MCF 10A (cell line): ENCODE data around the gene SRCIN1. TPM values are rescaled to one million over a fixed set of nuclear protein-coding genes. Genes with fewer than 3 reads are reported as not detected.
A peak's percentile ranks its signal among the peaks of the same experiment; 100 is the strongest.

Experiments
- BruUV-seq: library from RNA; stranded (reverse); fragments of 400-500 nt; replicated peaks from 2 replicates; lab custom pipeline; 2021; lab: Mats Ljungman, UMichigan
- CTCF ChIA-PET: fragments of 300-600 bp; sonication (Branson Sonifier 250); formaldehyde crosslinking; extraction: SDS; loops from one replicate; lab custom pipeline; 2021; ENCODE audit warnings: antibody characterized with exemption, inconsistent platforms; lab: Yijun Ruan, JAX
- POLR2A ChIA-PET: fragments of 300-600, 350-650 bp; sonication (Branson Sonifier 250); formaldehyde crosslinking; extraction: SDS; loops from one replicate; lab custom pipeline; 2020; ENCODE audit warnings: antibody characterized with exemption, inconsistent platforms; lab: Yijun Ruan, JAX
- DNase-seq: peaks from one replicate; pipeline ENCODE4 v3.0.0-alpha.2; 2018; ENCODE audit not compliant: unreplicated experiment
- H3K27ac Mint-ChIP-seq: one replicate; pipeline ENCODE4 v1.8.0; 2022; ENCODE audit warnings: mild to moderate bottlenecking, low read depth, mixed read lengths; ENCODE audit not compliant: unreplicated experiment
- H3K27me3 Mint-ChIP-seq: one replicate; pipeline ENCODE4 v1.8.0; 2022; ENCODE audit warnings: mixed read lengths; ENCODE audit not compliant: insufficient read depth, unreplicated experiment
- H3K36me3 Mint-ChIP-seq: one replicate; pipeline ENCODE4 v1.8.0; 2022; ENCODE audit warnings: mild to moderate bottlenecking, moderate library complexity, mixed read lengths; ENCODE audit not compliant: insufficient read depth, unreplicated experiment
- H3K4me1 Mint-ChIP-seq: one replicate; pipeline ENCODE4 v1.8.0; 2022; ENCODE audit warnings: mixed read lengths; ENCODE audit not compliant: insufficient read depth, unreplicated experiment
- H3K4me3 Mint-ChIP-seq: one replicate; pipeline ENCODE4 v1.8.0; 2022; ENCODE audit warnings: mild to moderate bottlenecking, moderate library complexity, mixed read lengths; ENCODE audit not compliant: unreplicated experiment
- H3K9me3 Mint-ChIP-seq: one replicate; pipeline ENCODE4 v1.8.0; 2022; ENCODE audit warnings: mixed read lengths; ENCODE audit not compliant: unreplicated experiment
- intact Hi-C: fragments of 100-400 bp; cut with micrococcal nuclease; formaldehyde crosslinking; loops from 2 replicates; pipeline ENCODE4 v1.14.1; 2022
- total RNA-seq: library from RNA; stranded (reverse); gene quantifications from 2 replicates; pipeline ENCODE4 v1.2.3, GENCODE V29; 2022
- TF ChIP-seq, protein P1 (sequence below): fragments of 200-600 bp; IDR thresholded peaks from one replicate; pipeline ENCODE4 v1.8.0; 2022; ENCODE audit warnings: antibody characterized with exemption, mild to moderate bottlenecking; ENCODE audit not compliant: unreplicated experiment

Gene SRCIN1
- total RNA-seq, 1 experiment from 2014 or later, result 5.7 TPM

DNA sequence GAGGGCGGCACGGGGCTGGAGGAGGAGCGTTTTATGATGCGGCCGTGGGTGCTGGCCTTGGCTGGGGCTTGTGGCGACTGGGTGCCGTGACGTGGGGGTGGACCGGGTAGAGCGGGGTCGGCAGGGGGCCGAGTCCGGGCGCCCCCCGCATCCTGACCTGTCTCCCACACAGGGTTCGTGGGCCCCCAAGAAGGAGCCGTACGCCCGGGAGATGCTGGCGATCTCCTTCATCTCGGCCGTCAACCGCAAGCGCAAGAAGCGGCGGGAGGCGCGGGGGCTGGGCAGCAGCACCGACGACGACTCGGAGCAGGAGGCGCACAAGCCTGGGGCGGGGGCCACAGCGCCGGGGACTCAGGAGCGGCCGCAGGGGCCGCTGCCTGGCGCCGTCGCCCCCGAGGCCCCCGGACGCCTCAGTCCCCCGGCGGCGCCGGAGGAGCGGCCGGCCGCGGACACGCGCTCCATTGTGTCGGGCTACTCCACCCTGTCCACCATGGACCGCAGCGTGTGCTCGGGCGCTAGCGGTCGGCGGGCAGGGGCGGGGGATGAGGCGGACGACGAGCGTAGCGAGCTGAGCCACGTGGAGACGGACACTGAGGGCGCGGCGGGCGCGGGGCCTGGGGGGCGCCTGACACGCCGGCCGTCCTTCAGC, 95.9 kb downstream of the SRCIN1 start:
- intact Hi-C loops, result no loop called here
- H3K9me3 Mint-ChIP-seq, result no peaks in the 10 kb centered on the region
- ChIA-PET CTCF (interaction anchor here (0.6 to 0.7 kb wide), 4 partner anchors 12 to 279 kb away, joined by 3 read pairs; no protein-coding TSS in a partner anchor), POLR2A (no interaction called here)
- H3K36me3 Mint-ChIP-seq, result peaks cover 6% of the 10 kb centered on the region
- TF ChIP-seq, protein P1, sequence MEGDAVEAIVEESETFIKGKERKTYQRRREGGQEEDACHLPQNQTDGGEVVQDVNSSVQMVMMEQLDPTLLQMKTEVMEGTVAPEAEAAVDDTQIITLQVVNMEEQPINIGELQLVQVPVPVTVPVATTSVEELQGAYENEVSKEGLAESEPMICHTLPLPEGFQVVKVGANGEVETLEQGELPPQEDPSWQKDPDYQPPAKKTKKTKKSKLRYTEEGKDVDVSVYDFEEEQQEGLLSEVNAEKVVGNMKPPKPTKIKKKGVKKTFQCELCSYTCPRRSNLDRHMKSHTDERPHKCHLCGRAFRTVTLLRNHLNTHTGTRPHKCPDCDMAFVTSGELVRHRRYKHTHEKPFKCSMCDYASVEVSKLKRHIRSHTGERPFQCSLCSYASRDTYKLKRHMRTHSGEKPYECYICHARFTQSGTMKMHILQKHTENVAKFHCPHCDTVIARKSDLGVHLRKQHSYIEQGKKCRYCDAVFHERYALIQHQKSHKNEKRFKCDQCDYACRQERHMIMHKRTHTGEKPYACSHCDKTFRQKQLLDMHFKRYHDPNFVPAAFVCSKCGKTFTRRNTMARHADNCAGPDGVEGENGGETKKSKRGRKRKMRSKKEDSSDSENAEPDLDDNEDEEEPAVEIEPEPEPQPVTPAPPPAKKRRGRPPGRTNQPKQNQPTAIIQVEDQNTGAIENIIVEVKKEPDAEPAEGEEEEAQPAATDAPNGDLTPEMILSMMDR, result no peak
- BruUV-seq, result no TSS peak
- peaks cover 7% of the 10 kb centered on the region for H3K4me1 Mint-ChIP-seq
- no peak overlapping the region for H3K27ac Mint-ChIP-seq
- H3K27me3 Mint-ChIP-seq, result peaks cover 9% of the 10 kb centered on the region
- H3K4me3 Mint-ChIP-seq, result no peak overlapping the region
- DNase-seq, result no peak

DNA sequence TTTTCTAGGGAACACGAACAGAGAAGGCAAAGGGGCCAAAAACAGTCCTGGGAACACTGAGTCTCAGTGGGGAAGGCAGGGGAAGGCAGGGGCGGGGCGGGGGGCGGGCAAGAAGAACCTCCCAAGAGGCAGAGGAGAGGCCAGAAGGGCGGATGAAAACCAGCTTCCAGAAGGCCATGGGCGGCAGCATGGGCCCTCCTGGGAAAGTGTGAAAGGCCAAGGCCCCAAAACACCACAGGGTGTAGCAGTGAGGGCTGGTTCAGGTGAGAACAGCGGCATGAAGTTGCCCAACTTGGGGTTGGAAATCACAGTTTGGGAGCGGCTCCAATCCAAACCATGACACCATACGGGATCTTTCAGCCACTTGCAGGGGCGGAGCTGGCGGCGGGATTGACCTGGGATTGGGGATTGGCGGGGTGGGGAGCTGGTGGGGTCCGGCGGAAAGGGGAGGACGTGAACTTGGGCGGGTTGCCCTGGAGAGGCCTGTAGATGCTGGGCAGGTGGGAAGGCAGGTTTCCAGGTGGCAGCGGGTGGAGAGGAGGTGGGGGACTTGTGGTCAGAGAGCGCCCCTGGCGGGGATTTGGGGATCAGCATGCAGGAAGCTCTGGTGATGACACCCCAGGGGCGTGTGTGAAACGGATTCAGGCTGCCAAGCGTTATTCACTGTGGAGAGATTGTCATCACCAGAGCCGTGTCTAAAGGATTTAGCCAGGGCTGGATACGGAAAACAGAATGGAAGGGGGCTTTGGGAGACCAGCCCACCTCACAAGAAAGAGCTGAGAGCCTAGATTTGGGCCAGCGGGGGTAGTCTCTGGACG, 96.6 kb downstream of the SRCIN1 start:
- TF ChIP-seq, protein P1, result peak; percentile 52
- no TSS peak for BruUV-seq
- peaks cover 9% of the 10 kb centered on the region for H3K27me3 Mint-ChIP-seq
- intact Hi-C loops, result no loop called here
- POLR2A ChIA-PET, result interaction anchor here (0.6 kb wide), 1 partner anchor 303 kb away, joined by 4 read pairs; no protein-coding TSS in a partner anchor
- CTCF ChIA-PET, result interaction anchor here (0.6 to 0.7 kb wide), 5 partner anchors 11 to 280 kb away, joined by 3 read pairs; no protein-coding TSS in a partner anchor
- H3K4me3 Mint-ChIP-seq, result no peak overlapping the region
- peaks cover 6% of the 10 kb centered on the region for H3K36me3 Mint-ChIP-seq
- H3K9me3 Mint-ChIP-seq, result no peaks in the 10 kb centered on the region
- DNase-seq, result peak; percentile 60
- peaks cover 7% of the 10 kb centered on the region for H3K4me1 Mint-ChIP-seq
- H3K27ac Mint-ChIP-seq, result no peak overlapping the region

DNA sequence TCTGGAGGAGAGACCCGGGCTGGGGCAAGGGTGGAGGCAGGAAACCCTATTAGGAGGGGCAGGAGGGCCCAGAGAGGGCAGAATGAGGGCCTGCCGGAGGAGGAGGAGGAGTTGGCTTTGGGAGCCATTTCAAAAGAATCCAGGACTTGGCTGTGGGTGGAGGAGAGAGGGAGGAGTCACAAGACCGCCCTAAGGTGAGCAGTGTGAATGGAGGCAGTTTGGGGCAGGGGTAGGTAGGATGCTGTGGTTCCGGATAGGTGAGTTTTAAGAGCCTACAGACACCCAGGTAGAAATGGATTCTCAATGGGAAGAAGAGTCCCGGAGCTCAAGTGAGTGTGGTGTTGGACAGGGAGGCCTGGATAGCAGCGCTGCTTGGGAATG, 97.2 kb downstream of the SRCIN1 start:
- intact Hi-C loops, result no loop called here

More for the DNA sequence above, 97.2 kb downstream of the SRCIN1 start:
- peaks cover 9% of the 10 kb centered on the region for H3K27me3 Mint-ChIP-seq
- CTCF ChIA-PET, result interaction anchor here (0.5 to 0.6 kb wide), 2 partner anchors 69 to 222 kb away, joined by 3 read pairs; no protein-coding TSS in a partner anchor
- TF ChIP-seq, protein P1, result no peak
- no peaks in the 10 kb centered on the region for H3K9me3 Mint-ChIP-seq
- peaks cover 6% of the 10 kb centered on the region for H3K36me3 Mint-ChIP-seq
- H3K27ac Mint-ChIP-seq, result no peak overlapping the region
- H3K4me3 Mint-ChIP-seq, result no peak overlapping the region
- no TSS peak for BruUV-seq
- no peak for DNase-seq
- POLR2A ChIA-PET, result interaction anchor here (0.6 kb wide), 1 partner anchor 304 kb away, joined by 4 read pairs; no protein-coding TSS in a partner anchor
- peaks cover 7% of the 10 kb centered on the region for H3K4me1 Mint-ChIP-seq
